NCI-H1105 treated with DMSO at 0.1 percent for 48 hours (cell line): ENCODE results near the gene IL17F.

Experiments
- DNase-seq: peaks from one replicate; lab custom pipeline; 2025; lab: John Stamatoyannopoulos, UW

Gene IL17F

DNA sequence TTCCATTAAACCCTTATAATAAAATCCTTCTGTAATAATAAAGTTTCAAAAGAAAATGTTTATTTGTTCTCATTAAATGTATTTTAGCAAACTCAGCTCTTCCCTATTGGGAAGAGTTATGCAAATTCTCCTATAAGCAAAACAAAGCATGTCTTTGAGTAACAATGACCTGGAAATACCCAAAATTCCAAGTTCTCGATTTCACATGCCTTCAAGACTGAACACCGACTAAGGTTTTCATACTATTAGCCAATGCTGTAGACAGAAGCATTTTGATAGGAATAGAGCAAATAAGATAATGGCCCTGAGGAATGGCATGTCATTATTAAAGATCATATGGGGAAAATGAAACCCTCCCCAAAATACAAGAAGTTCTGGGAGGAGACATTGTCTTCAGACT, 54.3 kb downstream of the IL17F start:
- no peak for DNase-seq

DNA sequence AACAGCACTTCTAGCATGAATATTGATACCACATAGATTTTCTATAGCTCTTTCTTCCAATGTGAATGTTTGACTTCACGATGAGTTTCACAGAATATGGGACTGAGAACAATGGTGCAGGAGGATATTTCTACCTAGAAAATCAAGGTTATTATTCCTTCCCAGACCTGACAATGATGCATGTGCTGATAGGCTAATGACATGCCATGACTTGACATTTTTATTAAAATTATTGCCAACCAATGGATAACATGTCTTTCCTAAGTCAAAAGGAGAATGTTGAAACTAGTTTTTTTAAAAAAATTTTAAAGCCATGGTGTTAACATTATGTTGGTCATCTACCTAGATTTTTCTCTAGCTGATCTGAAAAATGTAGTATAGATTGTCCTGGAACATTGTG, 57.2 kb downstream of the IL17F start:
- no peak for DNase-seq
